Peyer's patch (tissue), 4 donors: ENCODE measurements around the gene PARVA.

Source experiments
- CTCF ChIP-seq, 6 experiments: fragments of 450-650 bp in 4 of 6; fragments of 200-600 bp in 2 of 6; sonication (generic) in 1 of 6; IDR thresholded peaks; one replicate each; pipeline ENCODE4 v1.5.1; 2017 to 2019; ENCODE audit warnings: antibody characterized with exemption in 6 of 6, mild to moderate bottlenecking in 3 of 6, moderate library complexity in 1 of 6
- POLR2A ChIP-seq, 2 donors: fragments of 450-650 bp; IDR thresholded peaks; one replicate each; pipeline ENCODE4 v1.5.1; 2017; ENCODE audit warnings: antibody characterized with exemption in 2 of 2, mild to moderate bottlenecking in 2 of 2, moderate library complexity in 2 of 2

GRCh38 chr11:12343526-12343925 is 33.8 kb upstream of the PARVA start:
- TF ChIP-seq CTCF (IDR thresholded peaks at IDR 0.05) = no peak
- TF ChIP-seq POLR2A (IDR thresholded peaks at IDR 0.05) = no peak
